ENCODE data around the gene VPS11.
A peak's percentile ranks its signal among the peaks of the same experiment; 100 is the strongest.
"Not testable (repeated sequence)": the region's sequence is repeated elsewhere in the genome, so short reads cannot be mapped to it uniquely, and the experiment has no call there.

The VPS11 gene

GRCh38 chr11:119039471-119039870 lies 28.1 kb upstream of the VPS11 start:
- not testable (repeated sequence) for DNase-seq

GRCh38 chr11:119041821-119042514 lies 25.6 kb upstream of the VPS11 start:
- DNase-seq, result no peak

- DNase-seq, result no peak
Observed at GRCh38 chr11:119042927-119043326, 24.7 kb upstream of the VPS11 start.

- DNase-seq, result no peak
Observed at GRCh38 chr11:119044708-119045107, 22.9 kb upstream of the VPS11 start.

GRCh38 chr11:119046489-119046888 lies 21.1 kb upstream of the VPS11 start:
- DNase-seq, result no peak

GRCh38 chr11:119047205-119047604 lies 20.4 kb upstream of the VPS11 start:
- DNase-seq, result no peak

- DNase-seq, result no peak
Observed at GRCh38 chr11:119048644-119049043, 19.0 kb upstream of the VPS11 start.

- DNase-seq, result no peak
Observed at GRCh38 chr11:119049081-119049480, 18.5 kb upstream of the VPS11 start.

- no peak for DNase-seq
Observed at GRCh38 chr11:119051440-119052162, 16.0 kb upstream of the VPS11 start.

- DNase-seq, result no peak
Observed at GRCh38 chr11:119052163-119052814, 15.3 kb upstream of the VPS11 start.

- no peak for DNase-seq
Observed at GRCh38 chr11:119054418-119054817, 13.2 kb upstream of the VPS11 start.

GRCh38 chr11:119055901-119056300 lies 11.7 kb upstream of the VPS11 start:
- DNase-seq, result peak; percentile 83

GRCh38 chr11:119056421-119056999 lies 11.1 kb upstream of the VPS11 start:
- no peak for DNase-seq

- DNase-seq, result peak; percentile 99
Observed at GRCh38 chr11:119057000-119057769, 10.4 kb upstream of the VPS11 start, which contains the start of gene HYOU1. TSS of gene HYOU1 (minus strand) at chr11:119057205. CDS start at chr11:119056160, 1,045 bp downstream.

- not testable (repeated sequence) for DNase-seq
Observed at GRCh38 chr11:119059128-119059527, 8.5 kb upstream of the VPS11 start.

GRCh38 chr11:119061256-119061655 lies 6.4 kb upstream of the VPS11 start:
- no peak for DNase-seq

GRCh38 chr11:119062779-119063178 lies 4.8 kb upstream of the VPS11 start:
- peak; percentile 48 for DNase-seq

GRCh38 chr11:119065369-119065768 lies 2.2 kb upstream of the VPS11 start:
- DNase-seq, result peak; percentile 85

GRCh38 chr11:119077839-119078238 lies 10.2 kb downstream of the VPS11 start:
- DNase-seq, result no peak

GRCh38 chr11:119078675-119079420 lies 11.2 kb downstream of the VPS11 start:
- no peak for DNase-seq

GRCh38 chr11:119081682-119082260 lies 14.2 kb downstream of the VPS11 start:
- DNase-seq, result no peak

Measured in hematopoietic multipotent progenitor cell treated with erythropoietin and hydrocortisone succinate and interleukin-3 and kit ligand, for 4 days (in vitro differentiated cells).